NCI-H82 treated with DMSO at 0.1 percent for 48 hours (cell line): Measurements from ENCODE around the gene DDX60.

Experiments
- DNase-seq: peaks from one replicate; lab custom pipeline; 2025; ENCODE audit not compliant: unreplicated experiment; lab: John Stamatoyannopoulos, UW

The DDX60 gene

DNA sequence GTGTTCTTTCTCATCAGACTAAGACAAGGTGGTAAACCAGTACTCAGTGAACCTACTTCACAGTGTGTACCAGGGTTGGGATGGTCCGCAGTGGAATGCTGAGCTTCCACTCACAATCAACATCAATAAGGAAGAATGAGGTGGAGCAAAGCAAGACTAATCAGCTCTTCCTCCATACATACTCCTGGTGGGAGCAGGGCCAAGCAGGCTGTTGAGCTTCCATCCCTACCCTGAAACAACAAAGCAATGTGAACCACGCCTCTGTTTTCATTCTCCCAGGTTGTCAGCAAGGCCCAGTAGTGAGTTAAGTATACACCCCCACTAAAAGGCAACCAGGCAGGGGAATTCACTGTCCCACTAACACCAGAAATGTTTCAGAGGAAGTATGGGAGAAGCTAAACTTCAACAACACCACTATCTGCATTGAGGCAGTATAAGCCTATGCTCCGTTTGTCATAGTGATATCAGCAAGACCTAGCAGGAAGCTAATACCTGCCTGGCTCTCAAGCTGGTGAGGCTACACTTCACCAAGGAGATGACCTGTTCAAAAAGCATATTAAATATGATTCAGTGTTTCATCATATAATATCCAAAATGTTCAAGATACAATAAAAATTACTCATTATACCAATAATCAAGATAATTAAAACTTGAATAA lies 109.5 kb downstream of the DDX60 start:
- no peak for DNase-seq

DNA sequence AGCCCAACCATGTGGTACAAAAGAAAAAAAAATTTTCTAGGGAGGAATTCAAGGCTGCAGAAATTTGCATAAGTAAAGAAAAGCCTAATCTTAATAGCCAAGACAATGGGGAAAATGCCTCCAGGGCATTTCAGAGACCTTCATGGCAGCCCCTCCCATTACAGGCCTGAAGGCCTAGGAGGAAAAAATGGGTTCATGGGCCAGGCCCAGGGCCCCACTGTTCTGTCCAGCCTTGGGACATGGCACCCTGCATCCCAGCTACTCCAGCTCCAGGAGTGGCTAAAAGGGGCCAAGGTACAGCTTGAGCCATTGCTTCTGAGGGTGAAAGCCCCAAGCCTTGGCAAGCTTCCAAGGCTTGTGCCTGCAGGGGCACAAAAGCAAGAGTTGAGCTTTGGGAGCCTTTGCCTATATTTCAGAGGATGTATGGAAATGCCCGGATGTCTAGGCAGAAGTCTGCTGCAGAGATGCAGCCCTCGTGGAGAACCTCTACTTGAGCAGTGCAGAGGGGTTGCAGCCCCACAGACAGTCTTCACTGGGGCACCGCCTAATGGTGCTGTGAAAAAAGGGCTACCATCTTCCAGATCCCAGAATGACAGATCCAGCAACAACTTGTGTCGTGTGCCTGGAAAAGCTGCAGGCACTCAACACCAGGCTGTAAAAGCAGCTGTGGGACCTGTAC lies 115.2 kb downstream of the DDX60 start:
- no peak for DNase-seq

DNA sequence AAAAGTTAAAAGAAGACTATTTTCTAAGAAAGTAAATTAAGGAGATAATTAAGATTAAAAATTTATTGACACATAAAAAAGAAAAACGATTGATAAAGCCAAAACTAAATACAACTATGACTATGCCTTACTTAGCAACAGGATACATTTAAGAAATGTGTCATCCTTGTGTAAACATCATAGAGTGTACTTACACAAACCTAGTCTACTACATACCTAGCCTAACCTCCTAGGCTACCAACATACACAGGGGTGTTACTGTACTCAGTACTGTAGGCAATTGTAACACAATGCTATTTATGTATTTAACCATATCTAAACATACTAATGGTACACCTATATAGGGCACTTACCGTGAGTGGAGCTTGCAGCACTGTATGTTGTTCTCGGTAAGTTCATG lies 117.9 kb downstream of the DDX60 start:
- no peak for DNase-seq

DNA sequence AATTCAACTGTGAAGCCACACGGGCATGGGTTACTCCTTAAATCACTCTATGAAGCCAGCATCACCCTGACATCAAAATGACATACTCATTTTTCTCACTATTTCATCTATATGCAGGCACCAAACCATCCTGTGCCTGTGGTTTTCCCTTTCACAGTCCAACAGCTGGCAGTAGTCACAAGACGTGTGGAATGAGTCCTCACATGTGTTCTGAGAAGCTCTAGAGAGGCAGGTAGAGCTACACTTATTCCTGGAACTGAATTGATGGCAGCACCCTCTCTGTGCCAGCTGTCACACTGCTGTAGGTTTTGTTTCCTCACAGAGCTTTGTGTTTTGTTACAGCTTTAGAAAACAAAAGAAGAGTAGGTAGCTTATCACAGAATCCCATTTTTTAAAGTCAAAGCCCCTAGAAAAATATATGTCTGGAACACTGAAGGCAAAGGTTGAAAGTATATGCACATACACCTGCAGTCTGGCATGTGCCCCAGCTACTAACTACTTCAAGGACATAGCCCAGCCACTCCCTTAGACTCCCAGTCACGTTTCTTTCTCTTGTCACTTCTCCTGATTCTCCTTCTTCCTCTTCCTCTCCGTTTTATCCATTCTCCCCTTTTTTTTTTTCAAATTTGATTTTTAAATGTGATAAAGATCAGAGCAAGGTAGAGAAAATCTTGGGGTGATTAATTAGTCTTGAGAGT lies 119.1 kb downstream of the DDX60 start:
- no peak for DNase-seq

DNA sequence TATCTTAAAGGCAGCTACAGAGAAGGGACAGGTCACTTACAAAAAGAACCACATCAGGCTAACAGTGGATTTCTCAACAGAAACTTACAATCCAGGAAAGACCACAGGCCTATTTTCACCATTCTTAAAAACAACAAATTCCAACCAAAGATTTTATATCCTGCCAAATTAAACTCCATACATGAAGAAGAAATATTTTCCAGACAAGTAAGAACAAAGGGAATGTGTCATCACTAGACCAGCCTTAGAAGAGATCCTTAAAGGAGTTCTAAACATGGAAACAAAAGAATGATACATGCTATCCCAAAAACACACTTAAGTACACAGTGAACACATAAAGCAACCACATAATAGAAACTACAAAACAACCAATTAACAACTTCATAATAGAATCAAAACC lies 120.6 kb downstream of the DDX60 start:
- DNase-seq: no peak

DNA sequence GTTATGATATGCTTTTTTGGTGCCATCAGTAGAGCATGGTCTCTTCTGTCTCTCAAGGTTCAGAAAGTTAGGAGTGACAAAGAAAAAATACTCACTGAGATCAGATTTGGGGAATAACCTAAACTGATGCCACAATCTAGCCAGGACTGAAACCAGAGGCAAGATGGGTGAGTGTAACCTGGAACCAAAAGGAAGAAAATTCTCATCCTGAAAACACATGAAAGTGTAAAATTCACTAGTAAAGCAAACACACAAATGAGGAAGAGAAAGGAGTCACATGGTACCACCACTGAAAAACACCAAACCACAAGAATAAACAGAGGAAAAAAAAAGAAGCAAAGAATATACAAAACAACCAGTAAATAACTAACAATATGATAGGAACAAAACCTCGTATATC lies 129.8 kb downstream of the DDX60 start:
- no peak for DNase-seq

DNA sequence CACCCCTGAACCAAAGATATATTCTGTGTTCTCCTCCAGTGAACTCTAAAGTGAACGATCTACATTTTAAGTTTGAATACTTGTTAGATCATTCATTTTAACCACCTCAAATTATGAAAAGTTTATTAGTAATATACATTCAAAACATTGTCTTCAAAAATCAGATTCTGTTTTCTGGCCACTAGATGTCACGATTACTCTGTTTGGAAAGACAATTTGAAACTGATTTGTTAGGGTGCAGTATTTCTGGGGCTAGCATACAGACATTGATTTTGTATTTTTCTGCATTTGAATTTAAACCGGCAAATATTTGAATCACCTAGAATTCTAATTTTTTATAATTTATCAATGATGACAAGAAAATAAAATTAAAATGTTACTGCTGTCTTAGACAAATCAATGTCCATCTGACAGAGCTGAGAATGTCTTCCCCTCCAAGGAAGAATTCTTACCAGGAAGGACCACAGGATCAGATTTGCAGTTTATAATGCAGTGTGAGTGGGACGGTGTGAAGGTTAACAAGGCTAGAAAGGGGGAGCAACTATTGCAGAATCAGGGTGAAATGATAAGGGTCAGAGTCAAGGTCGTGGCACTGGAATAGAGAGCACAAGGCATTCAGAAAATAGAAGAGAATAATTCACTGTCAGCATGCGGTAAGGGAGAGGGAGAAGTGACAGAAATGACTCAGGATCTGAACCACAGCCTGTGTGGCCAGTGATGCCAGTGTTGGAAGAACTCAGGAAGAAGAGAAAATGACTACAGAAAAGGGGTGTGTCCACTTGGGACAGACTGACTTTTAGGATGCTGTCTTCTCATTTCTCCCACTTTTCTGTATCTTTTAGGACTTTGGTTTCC lies 134.6 kb downstream of the DDX60 start:
- DNase-seq: no peak

DNA sequence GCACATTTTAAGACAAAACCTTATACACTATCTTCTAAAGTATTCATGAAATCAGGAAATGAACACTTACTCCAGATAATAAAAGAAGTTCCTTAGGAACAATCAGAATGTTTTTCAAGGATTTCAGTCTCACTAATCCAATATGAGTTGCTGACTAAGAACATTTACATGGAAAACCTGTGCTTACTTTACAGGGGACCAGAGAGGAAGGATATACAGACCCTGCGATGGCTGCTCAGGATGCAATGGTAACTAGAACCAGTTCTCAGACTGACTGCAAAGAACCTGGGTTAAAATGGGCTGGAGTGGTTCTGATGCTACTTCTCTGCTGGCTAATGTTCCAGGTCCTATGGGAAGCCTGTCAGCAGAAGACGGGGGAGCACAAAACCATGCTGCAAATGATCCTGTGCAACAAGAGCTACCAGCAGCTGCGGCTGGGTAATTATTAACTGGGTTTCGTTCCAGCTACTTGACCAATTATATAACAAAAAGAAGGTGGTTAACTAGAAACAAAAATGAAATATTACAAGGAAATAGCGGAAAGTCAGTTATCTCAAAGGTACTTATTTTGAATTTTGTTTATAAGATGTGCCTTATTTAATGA lies 140.9 kb downstream of the DDX60 start:
- no peak for DNase-seq

DNA sequence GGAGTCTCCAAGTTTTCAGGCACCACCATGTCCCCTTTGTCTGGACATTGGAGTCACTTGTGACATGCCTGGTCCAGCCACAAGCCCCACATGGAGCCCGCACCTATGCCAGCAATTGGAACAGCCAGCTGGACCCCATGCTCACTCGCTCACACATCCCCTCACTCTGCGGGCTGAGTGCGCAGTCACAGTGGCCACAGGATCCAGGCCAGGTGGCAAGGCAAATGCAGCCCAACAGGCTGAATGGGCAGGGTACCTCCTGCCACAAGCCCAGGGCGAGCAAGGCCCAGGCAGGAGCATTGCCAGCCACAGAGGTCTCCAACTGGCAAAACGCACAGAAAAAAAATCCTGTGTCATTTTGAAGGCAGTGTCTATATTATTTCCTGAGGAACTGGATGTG lies 144.2 kb downstream of the DDX60 start:
- DNase-seq: no peak

DNA sequence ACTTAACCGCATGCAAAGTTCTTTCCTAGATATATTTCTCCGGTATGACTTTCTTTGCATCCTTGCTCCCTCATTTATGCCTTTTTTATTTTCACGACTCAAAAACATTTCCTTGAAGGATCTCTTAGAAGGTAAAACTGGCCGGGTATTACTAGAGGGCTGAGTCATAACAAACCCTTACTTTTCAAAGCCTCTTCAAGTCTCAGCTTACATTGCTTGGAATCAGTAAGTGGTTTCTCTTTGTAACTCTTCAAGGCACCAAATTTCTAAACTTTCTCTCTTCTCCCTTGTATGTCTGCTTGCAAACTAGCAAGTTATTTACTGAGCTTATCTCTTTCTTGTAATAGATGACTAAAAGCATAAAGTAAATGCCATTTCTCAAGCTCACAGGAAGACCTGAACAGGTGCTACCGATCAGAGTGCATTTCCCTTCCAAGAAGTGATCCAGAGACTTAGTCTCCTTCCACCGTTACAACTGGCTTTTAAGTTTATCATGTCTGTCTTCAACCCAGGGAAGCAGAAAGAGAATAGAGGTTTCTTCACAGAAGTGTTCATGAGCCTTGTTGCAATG lies 150.8 kb downstream of the DDX60 start:
- DNase-seq: no peak
